GM06990 (cell line): ENCODE measurements around the gene ASCC3.

Experiments used
- DNase-seq: peaks from one replicate; pipeline ENCODE4 v3.0.0-alpha.2; 2011; ENCODE audit not compliant: insufficient read length; ENCODE audit errors: extremely low read depth
- H3K27me3 ChIP-seq: replicated peaks from 2 replicates; pipeline ENCODE4 v1.6.0; 2011; ENCODE audit warnings: low read length; ENCODE audit not compliant: control insufficient read depth, insufficient read depth
- H3K36me3 ChIP-seq: 2 replicates; pipeline ENCODE4 v1.5.1; 2011; ENCODE audit warnings: low read length; ENCODE audit not compliant: control insufficient read depth, insufficient read depth
- H3K4me3 ChIP-seq: replicated peaks from 2 replicates; pipeline ENCODE4 v1.5.1; 2011; ENCODE audit warnings: low read depth, mild to moderate bottlenecking, control low read depth, low read length
- TF ChIP-seq, protein P1 (sequence below): IDR thresholded peaks from 2 replicates; pipeline ENCODE4 v1.5.1; 2011; ENCODE audit warnings: low read length, control low read depth, mild to moderate bottlenecking, inconsistent platforms; ENCODE audit not compliant: insufficient read depth, poor library complexity, severe bottlenecking

ASCC3 gene

GRCh38 chr6:100549406-100550167 lies 331.5 kb downstream of the ASCC3 start:
- TF ChIP-seq, protein P1, sequence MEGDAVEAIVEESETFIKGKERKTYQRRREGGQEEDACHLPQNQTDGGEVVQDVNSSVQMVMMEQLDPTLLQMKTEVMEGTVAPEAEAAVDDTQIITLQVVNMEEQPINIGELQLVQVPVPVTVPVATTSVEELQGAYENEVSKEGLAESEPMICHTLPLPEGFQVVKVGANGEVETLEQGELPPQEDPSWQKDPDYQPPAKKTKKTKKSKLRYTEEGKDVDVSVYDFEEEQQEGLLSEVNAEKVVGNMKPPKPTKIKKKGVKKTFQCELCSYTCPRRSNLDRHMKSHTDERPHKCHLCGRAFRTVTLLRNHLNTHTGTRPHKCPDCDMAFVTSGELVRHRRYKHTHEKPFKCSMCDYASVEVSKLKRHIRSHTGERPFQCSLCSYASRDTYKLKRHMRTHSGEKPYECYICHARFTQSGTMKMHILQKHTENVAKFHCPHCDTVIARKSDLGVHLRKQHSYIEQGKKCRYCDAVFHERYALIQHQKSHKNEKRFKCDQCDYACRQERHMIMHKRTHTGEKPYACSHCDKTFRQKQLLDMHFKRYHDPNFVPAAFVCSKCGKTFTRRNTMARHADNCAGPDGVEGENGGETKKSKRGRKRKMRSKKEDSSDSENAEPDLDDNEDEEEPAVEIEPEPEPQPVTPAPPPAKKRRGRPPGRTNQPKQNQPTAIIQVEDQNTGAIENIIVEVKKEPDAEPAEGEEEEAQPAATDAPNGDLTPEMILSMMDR = no peak
- Histone ChIP-seq H3K27me3 (no peaks in the 10 kb centered on the region), H3K4me3 (no peak overlapping the region), H3K36me3 (no peaks in the 10 kb centered on the region)
- no peak for DNase-seq

GRCh38 chr6:100538086-100538485 lies 343.0 kb downstream of the ASCC3 start:
- no peak for DNase-seq
- Histone ChIP-seq H3K27me3 (no peaks in the 10 kb centered on the region), H3K4me3 (no peak overlapping the region), H3K36me3 (no peaks in the 10 kb centered on the region)
- TF ChIP-seq, protein P1 = no peak

DNA sequence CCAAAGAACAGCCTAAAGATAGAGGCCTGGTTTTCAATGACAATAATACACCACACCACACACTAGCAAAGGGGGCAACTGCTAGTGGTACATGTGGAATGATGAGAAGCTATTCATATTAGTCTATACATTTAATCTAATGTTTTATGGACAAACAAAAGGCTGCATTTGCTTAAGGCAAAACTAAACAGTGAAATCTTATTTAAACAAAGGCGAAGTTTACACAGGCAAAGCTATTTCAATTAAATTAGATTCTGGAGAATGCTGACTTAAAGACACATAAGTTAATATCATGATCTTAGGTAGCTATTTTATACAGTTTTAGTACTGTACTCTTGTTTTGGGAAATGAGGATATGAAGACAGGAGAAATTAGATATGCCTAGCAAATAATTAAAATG lies 362.5 kb downstream of the ASCC3 start:
- no peaks in the 10 kb centered on the region for H3K27me3 ChIP-seq
- H3K4me3 ChIP-seq = no peak overlapping the region
- TF ChIP-seq, protein P1 = no peak
- DNase-seq = no peak
- H3K36me3 ChIP-seq = peaks cover 4% of the 10 kb centered on the region

GRCh38 chr6:100517633-100518032 lies 363.5 kb downstream of the ASCC3 start:
- H3K4me3 ChIP-seq = no peak overlapping the region
- no peak for DNase-seq
- TF ChIP-seq, protein P1 = no peak

GRCh38 chr6:100517106-100517505 lies 364.0 kb downstream of the ASCC3 start:
- Histone ChIP-seq H3K4me3 (no peak overlapping the region), H3K36me3 (peaks cover 8% of the 10 kb centered on the region), H3K27me3 (no peaks in the 10 kb centered on the region)
- DNase-seq = no peak
- TF ChIP-seq, protein P1 = no peak

More at GRCh38 chr6:100517633-100518032, 363.5 kb downstream of the ASCC3 start:
- H3K36me3 ChIP-seq = peaks cover 4% of the 10 kb centered on the region
- no peaks in the 10 kb centered on the region for H3K27me3 ChIP-seq
